Tibial artery (tissue), 4 donors: ENCODE data around the gene SCNN1G.

ENCODE experiments used
- DNase-seq, 2 donors: peaks; one replicate each; pipeline ENCODE4 v3.0.0-alpha.2; 2019
- H3K27ac ChIP-seq, 2 donors: fragments of 200-600 bp; sonication (generic) in 1 of 2; 1 replicate in 1 of 2; 2 replicates in 1 of 2; pipeline ENCODE4 v1.5.1; 2018 to 2019; ENCODE audit warnings: mild to moderate bottlenecking in 1 of 2
- H3K27me3 ChIP-seq, 2 donors: fragments of 200-600 bp; sonication (generic) in 1 of 2; one replicate each; pipeline versions ENCODE4 v1.5.1 to v1.6.0; 2016 to 2019
- H3K36me3 ChIP-seq, 3 donors: fragments of 200-600 bp; sonication (generic) in 2 of 3; one replicate each; pipeline ENCODE4 v1.5.1; 2016 to 2019; ENCODE audit warnings: mild to moderate bottlenecking in 2 of 3
- H3K4me1 ChIP-seq, 4 donors: fragments of 200-600 bp; sonication (generic) in 2 of 4; 1 replicate in 3 of 4; 2 replicates in 1 of 4; pipeline ENCODE4 v1.5.1; 2016 to 2019
- H3K4me3 ChIP-seq, 2 donors: fragments of 200-600 bp; sonication (generic) in 1 of 2; 1 replicate in 1 of 2; 2 replicates in 1 of 2; pipeline ENCODE4 v1.5.1; 2018 to 2019; ENCODE audit warnings: mild to moderate bottlenecking in 2 of 2
- H3K9me3 ChIP-seq, 3 donors: fragments of 200-600 bp; sonication (generic) in 1 of 3; one replicate each; pipeline ENCODE4 v1.5.1; 2016 to 2019
- intact Hi-C: fragments of 100-400 bp; cut with DNase I; formaldehyde crosslinking; loops from one replicate; pipeline ENCODE4 v1.15.0; 2023; ENCODE audit warnings: low total_unique reads
- TF ChIP-seq, protein P1 (sequence below), 2 experiments: fragments of 200-600 bp in 1 of 2; fragments of 450-650 bp in 1 of 2; IDR thresholded peaks; one replicate each; pipeline ENCODE4 v1.5.1; 2017 to 2019; ENCODE audit warnings: antibody characterized with exemption in 2 of 2, mild to moderate bottlenecking in 1 of 2, moderate library complexity in 1 of 2

The SCNN1G gene

DNA sequence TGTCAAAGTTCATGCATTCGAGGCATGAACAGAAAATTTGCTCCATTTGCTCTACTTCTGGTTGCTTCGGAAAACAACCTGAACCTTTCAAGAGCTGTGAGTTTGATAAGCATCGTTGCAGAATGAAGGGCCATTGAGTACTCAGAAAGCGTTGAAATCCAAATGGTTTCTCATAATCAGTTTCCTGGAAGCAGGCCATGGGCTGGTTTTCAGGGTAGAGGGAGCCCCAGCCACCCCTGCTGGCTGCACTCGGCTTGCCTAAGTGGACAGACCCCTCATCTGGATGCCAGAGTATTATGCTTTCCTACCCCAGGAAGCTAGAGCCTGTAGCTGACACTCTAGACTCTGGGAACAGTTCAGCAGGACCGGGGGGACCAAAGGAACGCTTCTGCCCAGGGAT lies 24.4 kb downstream of the SCNN1G start:
- Histone ChIP-seq H3K4me3 (no peak overlapping the region), H3K9me3 (no peaks in the 10 kb centered on the region), H3K36me3 (no peaks in the 10 kb centered on the region), H3K27me3 (peaks cover 0 to 37% of the 10 kb centered on the region in 2 donors), H3K27ac (no peak overlapping the region), H3K4me1 (no peaks in the 10 kb centered on the region)
- TF ChIP-seq, protein P1, sequence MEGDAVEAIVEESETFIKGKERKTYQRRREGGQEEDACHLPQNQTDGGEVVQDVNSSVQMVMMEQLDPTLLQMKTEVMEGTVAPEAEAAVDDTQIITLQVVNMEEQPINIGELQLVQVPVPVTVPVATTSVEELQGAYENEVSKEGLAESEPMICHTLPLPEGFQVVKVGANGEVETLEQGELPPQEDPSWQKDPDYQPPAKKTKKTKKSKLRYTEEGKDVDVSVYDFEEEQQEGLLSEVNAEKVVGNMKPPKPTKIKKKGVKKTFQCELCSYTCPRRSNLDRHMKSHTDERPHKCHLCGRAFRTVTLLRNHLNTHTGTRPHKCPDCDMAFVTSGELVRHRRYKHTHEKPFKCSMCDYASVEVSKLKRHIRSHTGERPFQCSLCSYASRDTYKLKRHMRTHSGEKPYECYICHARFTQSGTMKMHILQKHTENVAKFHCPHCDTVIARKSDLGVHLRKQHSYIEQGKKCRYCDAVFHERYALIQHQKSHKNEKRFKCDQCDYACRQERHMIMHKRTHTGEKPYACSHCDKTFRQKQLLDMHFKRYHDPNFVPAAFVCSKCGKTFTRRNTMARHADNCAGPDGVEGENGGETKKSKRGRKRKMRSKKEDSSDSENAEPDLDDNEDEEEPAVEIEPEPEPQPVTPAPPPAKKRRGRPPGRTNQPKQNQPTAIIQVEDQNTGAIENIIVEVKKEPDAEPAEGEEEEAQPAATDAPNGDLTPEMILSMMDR (IDR thresholded peaks at IDR 0.05): no peak
- no peak for DNase-seq
- intact Hi-C loops: no loop called here

- Histone ChIP-seq H3K36me3 (no peaks in the 10 kb centered on the region), H3K4me1 (no peaks in the 10 kb centered on the region), H3K27ac (no peak overlapping the region), H3K27me3 (peaks cover 0 to 37% of the 10 kb centered on the region in 2 donors), H3K9me3 (no peaks in the 10 kb centered on the region), H3K4me3 (no peak overlapping the region)
- intact Hi-C loops: no loop called here
- TF ChIP-seq, protein P1 (IDR thresholded peaks at IDR 0.05): no peak
- no peak for DNase-seq
Measured at GRCh38 chr16:23207485-23207884, 24.9 kb downstream of the SCNN1G start.

GRCh38 chr16:23209606-23210005 lies 27.1 kb downstream of the SCNN1G start:
- H3K4me1 ChIP-seq: no peaks in the 10 kb centered on the region
- intact Hi-C loops: no loop called here
- DNase-seq: no peak

DNA sequence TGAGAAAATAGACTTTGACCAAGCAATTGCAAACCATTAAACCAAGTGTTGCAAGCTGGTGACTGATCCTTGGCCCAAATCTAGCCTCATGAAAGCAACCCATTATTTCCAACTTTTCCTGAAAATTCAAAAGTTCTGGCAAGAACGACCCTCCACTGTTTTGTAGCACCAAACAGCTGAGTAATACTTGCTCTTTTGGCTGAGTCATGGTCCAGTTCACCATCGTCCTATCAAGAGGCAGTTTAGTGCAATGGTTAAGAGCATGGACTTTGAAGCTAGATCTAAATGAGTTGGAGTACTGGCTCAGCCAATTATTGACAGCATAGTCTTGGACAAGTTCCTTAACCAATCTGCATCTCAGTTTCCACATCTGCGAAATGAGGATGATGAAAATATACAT lies 31.3 kb downstream of the SCNN1G start:
- Histone ChIP-seq H3K4me3 (no peak overlapping the region), H3K4me1 (no peaks in the 10 kb centered on the region), H3K27ac (no peak overlapping the region), H3K36me3 (peaks cover 0 to 5% (median 0%) of the 10 kb centered on the region in 3 donors), H3K9me3 (no peaks in the 10 kb centered on the region), H3K27me3 (peaks cover 0 to 15% of the 10 kb centered on the region in 2 donors)
- intact Hi-C loops: no loop called here
- TF ChIP-seq, protein P1 (IDR thresholded peaks at IDR 0.05): no peak
- no peak for DNase-seq

More at GRCh38 chr16:23209606-23210005, 27.1 kb downstream of the SCNN1G start:
- TF ChIP-seq, protein P1 (IDR thresholded peaks at IDR 0.05): no peak
- H3K27me3 ChIP-seq: peaks cover 0 to 37% of the 10 kb centered on the region in 2 donors
- no peak overlapping the region for H3K4me3 ChIP-seq
- H3K9me3 ChIP-seq: no peaks in the 10 kb centered on the region
- H3K27ac ChIP-seq: no peak overlapping the region
- H3K36me3 ChIP-seq: no peaks in the 10 kb centered on the region

DNA sequence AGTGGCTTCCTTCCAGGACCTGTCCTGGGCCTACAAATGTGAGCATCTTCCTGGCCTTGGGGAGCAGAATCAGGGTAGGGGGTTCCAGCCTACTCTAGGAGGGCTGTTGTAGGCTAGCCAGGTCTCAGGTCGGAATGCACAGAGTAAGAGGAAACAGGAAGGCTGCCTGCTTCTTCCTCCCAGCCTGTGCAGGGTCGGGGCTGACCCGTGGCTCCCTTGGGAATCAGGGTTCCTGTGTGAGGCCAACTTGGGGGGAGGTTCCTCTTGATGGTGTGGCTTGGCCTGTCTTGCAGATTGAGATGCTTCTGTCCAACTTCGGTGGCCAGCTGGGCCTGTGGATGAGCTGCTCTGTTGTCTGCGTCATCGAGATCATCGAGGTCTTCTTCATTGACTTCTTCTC lies 32.3 kb downstream of the SCNN1G start:
- TF ChIP-seq, protein P1 (IDR thresholded peaks at IDR 0.05): no peak
- Histone ChIP-seq H3K27me3 (peaks cover 0 to 7% of the 10 kb centered on the region in 2 donors), H3K4me1 (no peaks in the 10 kb centered on the region), H3K4me3 (no peak overlapping the region), H3K27ac (no peak overlapping the region), H3K36me3 (peaks cover 0 to 5% (median 0%) of the 10 kb centered on the region in 3 donors), H3K9me3 (no peaks in the 10 kb centered on the region)
- no peak for DNase-seq
- intact Hi-C loops: no loop called here

- no peak overlapping the region for H3K4me3 ChIP-seq
- no peaks in the 10 kb centered on the region for H3K4me1 ChIP-seq
- TF ChIP-seq, protein P1 (IDR thresholded peaks at IDR 0.05): no peak
- H3K36me3 ChIP-seq: peaks cover 0 to 5% (median 0%) of the 10 kb centered on the region in 3 donors
- H3K27ac ChIP-seq: no peak overlapping the region
- no peak for DNase-seq
- peaks cover 0 to 3% of the 10 kb centered on the region in 2 donors for H3K27me3 ChIP-seq
- no peaks in the 10 kb centered on the region for H3K9me3 ChIP-seq
- intact Hi-C loops: no loop called here
Measured at GRCh38 chr16:23215435-23215834, 32.9 kb downstream of the SCNN1G start.
